HepG2 (cell line): ENCODE data around the gene KCNQ2. TPM values are rescaled to one million over a fixed set of nuclear protein-coding genes. Genes with fewer than 3 reads are reported as not detected.

ENCODE experiments used
- ATAC-seq: fragments of 200-7000 bp; cut with Tn5 transposase; 3 replicates; pipeline ENCODE4 v1.9.1; 2020; ENCODE audit warnings: mild to moderate bottlenecking, moderate library complexity
- BruUV-seq: library from RNA; stranded (reverse); fragments of 400-500 nt; replicated peaks from 2 replicates; lab custom pipeline; 2021; lab: Mats Ljungman, UMichigan
- CTCF ChIA-PET: fragments of 300-600 bp; formaldehyde crosslinking; extraction: SDS; loops from one replicate; lab custom pipeline; 2021; ENCODE audit warnings: low total read pairs, inconsistent platforms, low intra/inter-chr PET ratio; lab: Yijun Ruan, JAX
- POLR2A ChIA-PET: fragments of 350-600 bp; sonication (Branson Sonifier 250); formaldehyde crosslinking; loops from one replicate; lab custom pipeline; 2020; ENCODE audit warnings: antibody characterized with exemption, inconsistent platforms; lab: Yijun Ruan, JAX
- DNase-seq: peaks from one replicate; pipeline ENCODE4 v3.0.0-alpha.2; 2015; ENCODE audit warnings: low spot score
- FAIRE-seq: peaks from 3 replicates; lab custom pipeline; 2011; peaks lifted over from hg19 to GRCh38; lab: Jason Lieb, UNC
- H2AFZ ChIP-seq: one replicate; pipeline ENCODE4 v1.6.1; 2011; ENCODE audit warnings: low read length, inconsistent platforms
- H3K27ac ChIP-seq: fragments of 300-600 bp; 3 replicates; pipeline ENCODE4 v1.8.0; 2011; ENCODE audit warnings: mixed run types, mild to moderate bottlenecking, mixed read lengths, low read length, inconsistent platforms; ENCODE audit not compliant: insufficient read depth; ENCODE audit errors: extremely low read length
- H3K27me3 ChIP-seq, 2 experiments: fragments of 200-600 bp in 1 of 2; 2 replicates in 1 of 2; 3 replicates in 1 of 2; pipeline versions ENCODE4 v1.6.0 to v1.8.0; 2011; ENCODE audit warnings: low read length in 2 of 2, mild to moderate bottlenecking in 2 of 2, moderate library complexity in 2 of 2, inconsistent platforms in 1 of 2; ENCODE audit not compliant: insufficient read depth in 2 of 2, control insufficient read depth in 1 of 2
- H3K36me3 ChIP-seq, 2 experiments: fragments of 200-600 bp in 1 of 2; replicated peaks in 1 of 2; 2 replicates in 1 of 2; 3 replicates in 1 of 2; pipeline versions ENCODE4 v1.5.1 to v1.8.0; 2011; ENCODE audit warnings: low read length in 2 of 2, inconsistent platforms in 1 of 2; ENCODE audit not compliant: insufficient read depth in 2 of 2, control insufficient read depth in 1 of 2
- H3K4me1 ChIP-seq: 2 replicates; pipeline ENCODE4 v1.5.1; 2012; ENCODE audit warnings: low read length, inconsistent platforms; ENCODE audit not compliant: insufficient read depth
- H3K4me2 ChIP-seq: 2 replicates; pipeline ENCODE4 v1.6.0; 2011; ENCODE audit warnings: low read depth, low read length, inconsistent platforms
- H3K4me3 ChIP-seq, 3 experiments: fragments of 200-600 bp in 1 of 3; sonication (generic), shearing (Covaris generic) in 1 of 3; replicated peaks in 1 of 3; 2 replicates each; pipeline ENCODE4 v1.5.1; 2011 to 2016; ENCODE audit warnings: low read length in 3 of 3, inconsistent platforms in 2 of 3, low read depth in 2 of 3, mild to moderate bottlenecking in 2 of 3, control low read depth in 1 of 3, mixed read lengths in 1 of 3; ENCODE audit not compliant: insufficient read depth in 1 of 3
- H3K79me2 ChIP-seq: one replicate; pipeline ENCODE4 v1.6.1; 2011; ENCODE audit warnings: low read length, inconsistent platforms; ENCODE audit not compliant: insufficient read depth
- H3K9ac ChIP-seq: 2 replicates; pipeline ENCODE4 v1.6.0; 2011; ENCODE audit warnings: mild to moderate bottlenecking, low read depth, low read length, inconsistent platforms; ENCODE audit not compliant: insufficient read depth
- H3K9me3 ChIP-seq: 2 replicates; pipeline ENCODE4 v1.5.1; 2012; ENCODE audit warnings: mild to moderate bottlenecking, low read length
- H4K20me1 ChIP-seq: 2 replicates; pipeline ENCODE4 v1.6.0; 2011; ENCODE audit warnings: inconsistent platforms, mild to moderate bottlenecking, low read length, moderate library complexity; ENCODE audit not compliant: insufficient read depth
- DNMT1 ChIP-seq: sonication (generic); formaldehyde crosslinking; IDR thresholded peaks from 2 replicates; pipeline ENCODE4 v1.5.1; 2020; ENCODE audit warnings: mild to moderate bottlenecking, missing genetic modification reagents
- HNRNPK ChIP-seq: fragments of 200-400 bp; formaldehyde crosslinking; IDR thresholded peaks from 2 replicates; pipeline ENCODE4 v1.6.1; 2018; ENCODE audit warnings: low read length, low read depth, moderate library complexity, mild to moderate bottlenecking; ENCODE audit not compliant: poor library complexity, severe bottlenecking
- KLF9 ChIP-seq: IDR thresholded peaks from 2 replicates; pipeline ENCODE4 v1.6.1; 2016; ENCODE audit warnings: low read depth
- ZNF234 ChIP-seq: sonication (generic); formaldehyde crosslinking; conservative IDR thresholded peaks from 2 replicates; pipeline ENCODE4 v1.5.1; 2020; ENCODE audit warnings: mild to moderate bottlenecking, missing genetic modification reagents
- ZNF446 ChIP-seq: sonication (generic); formaldehyde crosslinking; IDR thresholded peaks from 2 replicates; pipeline ENCODE4 v1.5.0; 2020; ENCODE audit warnings: mild to moderate bottlenecking, missing genetic modification reagents
- ZNF549 ChIP-seq: sonication (generic); formaldehyde crosslinking; IDR thresholded peaks from 2 replicates; pipeline ENCODE4 v1.5.0; 2020; ENCODE audit warnings: missing genetic modification reagents
- ZNF562 ChIP-seq: sonication (generic); formaldehyde crosslinking; IDR thresholded peaks from 2 replicates; pipeline ENCODE4 v1.8.0; 2022; ENCODE audit warnings: missing genetic modification reagents, borderline replicate concordance
- ZNF816 ChIP-seq: sonication (generic); formaldehyde crosslinking; IDR thresholded peaks from 2 replicates; pipeline ENCODE4 v1.8.0; 2022; ENCODE audit warnings: missing genetic modification reagents, mild to moderate bottlenecking, borderline replicate concordance
- whole genome bisulfite sequencing: methylation state at CpG from one replicate; pipeline ENCODE4 v1.1.6; 2017; ENCODE audit warnings: low lambda C conversion rate; 5-methylcytosine and 5-hydroxymethylcytosine counted together
- in situ Hi-C: cut with HindIII; loops from 2 replicates; pipeline ENCODE4 v1.10.0; 2017; ENCODE audit warnings: low pct_unique_long_range_greater_than_20kb; ENCODE audit not compliant: extremely low pct_ligation_motif_present
- intact Hi-C: fragments of 100-400 bp; cut with micrococcal nuclease; formaldehyde crosslinking; loops from one replicate; pipeline ENCODE4 v1.10.0; 2022; ENCODE audit not compliant: unreplicated experiment
- polyA plus RNA-seq, 8 experiments: library from polyadenylated mRNA; depleted of rRNA in 3 of 8; stranded (reverse) in 7 of 8; unstranded in 1 of 8; fragments of >200 nt; fragmentation: Illumina TruSeq in 4 of 8; extraction: Trizol in 4 of 8; gene quantifications; 2 replicates each; pipeline versions ENCODE4 v1.2.1 to v1.2.3, GENCODE V29; 2011 to 2016; ENCODE audit warnings: low read depth in 4 of 8, missing spikeins in 1 of 8, mixed read lengths in 1 of 8; ENCODE audit not compliant: insufficient read depth in 1 of 8
- total RNA-seq, 5 experiments: library from RNA; depleted of rRNA; stranded (reverse); fragments of >200 nt; fragmentation: Illumina TruSeq; extraction: Trizol; gene quantifications; 2 replicates each; pipeline ENCODE4 v1.2.3, GENCODE V29; 2016; ENCODE audit warnings: low read depth in 1 of 5
- TF ChIP-seq, protein P1 (sequence below): sonication (generic); formaldehyde crosslinking; IDR thresholded peaks from 2 replicates; pipeline ENCODE4 v1.4.0; 2020; ENCODE audit warnings: mild to moderate bottlenecking, missing genetic modification reagents

Gene KCNQ2
- total and polyA plus RNA-seq, 2 of the 13 experiments (the other 11 are each of a cell fraction or from before 2014, with no cell fraction given) = not detected

DNA sequence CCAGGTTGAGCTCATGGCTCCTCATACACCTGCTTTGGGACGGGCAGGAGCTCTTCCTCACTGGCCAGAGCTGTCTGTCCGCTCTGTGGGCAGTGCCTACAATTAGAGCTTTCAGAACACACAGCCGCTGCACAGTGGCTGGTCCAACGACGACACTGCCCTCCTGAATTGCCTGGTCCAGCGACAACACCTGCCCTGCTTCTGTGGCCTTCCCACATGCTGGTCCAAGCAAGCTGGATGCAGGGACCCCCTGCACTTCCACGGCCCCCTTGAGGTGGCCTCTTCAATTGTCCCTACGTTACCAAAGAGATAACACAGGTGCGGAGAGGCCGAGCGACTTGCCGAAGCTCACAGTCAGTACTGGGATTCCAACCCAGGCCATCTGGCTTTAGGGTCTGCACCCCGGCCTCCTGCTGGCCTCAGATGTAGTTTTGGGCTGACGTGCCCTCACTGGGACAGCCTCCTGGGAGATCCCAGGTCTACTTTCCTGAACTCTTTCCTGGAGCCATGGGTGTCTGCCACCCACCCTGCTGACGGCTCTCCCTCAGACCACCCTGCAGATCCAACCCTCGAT lies 109.9 kb downstream of the KCNQ2 start (continued):
- TF ChIP-seq, protein P1, sequence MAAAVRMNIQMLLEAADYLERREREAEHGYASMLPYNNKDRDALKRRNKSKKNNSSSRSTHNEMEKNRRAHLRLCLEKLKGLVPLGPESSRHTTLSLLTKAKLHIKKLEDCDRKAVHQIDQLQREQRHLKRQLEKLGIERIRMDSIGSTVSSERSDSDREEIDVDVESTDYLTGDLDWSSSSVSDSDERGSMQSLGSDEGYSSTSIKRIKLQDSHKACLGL (CRISPR knock-in tag) = 0 out of 2 replicates have a peak, but pooled peaks have one; percentile 24
- no peak for TF ChIP-seq ZNF549
- 0 out of 2 replicates have a peak, but pooled peaks have one; percentile 57 for TF ChIP-seq ZNF446 (CRISPR knock-in tag)
- TF ChIP-seq, all 625 proteins: peak for 8

DNA sequence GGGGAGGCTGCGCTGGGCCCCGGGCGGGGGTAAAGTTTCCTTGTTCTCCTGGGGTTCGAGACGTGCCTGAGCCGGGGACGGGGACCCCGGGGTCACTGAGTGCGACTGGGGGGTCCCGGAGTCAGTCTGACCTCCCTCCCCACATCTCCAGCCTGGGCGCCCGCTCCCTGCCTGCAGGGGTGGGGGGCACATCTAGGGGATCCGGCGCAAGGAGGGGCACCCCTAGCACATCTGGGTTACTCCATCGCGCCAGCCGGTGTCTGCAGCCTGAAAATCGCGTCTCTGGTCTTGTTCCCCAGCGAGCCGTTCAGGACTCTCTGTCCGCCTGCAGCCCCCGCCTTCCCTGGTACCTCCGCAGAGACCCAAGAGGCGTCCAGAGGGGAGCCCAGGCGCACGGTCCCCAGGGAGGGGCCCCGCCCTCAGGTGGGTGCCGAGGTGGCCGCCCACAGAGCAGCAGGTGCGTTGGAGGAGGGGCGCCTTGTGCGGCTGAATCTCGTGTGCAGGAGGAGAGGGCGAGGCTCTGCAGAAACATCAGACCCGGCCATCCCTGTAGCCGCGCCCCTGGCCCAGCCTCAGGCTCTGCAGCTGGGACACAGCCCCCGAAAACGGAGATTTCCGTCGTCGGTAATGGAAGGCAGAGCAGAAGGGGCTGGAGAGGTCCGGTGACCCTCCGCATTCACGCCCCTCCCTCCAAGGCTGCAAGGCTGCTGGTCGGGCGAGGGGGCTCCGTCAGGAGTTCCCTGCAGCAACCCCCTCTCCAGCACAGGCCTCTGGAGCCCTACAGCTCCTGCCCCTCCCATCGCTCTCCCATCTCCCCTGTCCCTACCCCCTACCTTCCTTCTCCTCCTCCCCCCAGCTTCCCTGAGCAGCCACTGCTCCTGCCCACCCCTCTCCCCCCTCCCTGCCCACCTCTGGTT lies 110.7 kb downstream of the KCNQ2 start:
- no peak for DNase-seq
- in situ Hi-C loops (no loop called here), intact Hi-C loops (no loop called here)
- no peak; the same call in 2 of the 3 replicates for ATAC-seq
- Histone ChIP-seq H3K27me3 (peaks cover 26 to 73% of the 10 kb centered on the region in 2 experiments), H3K4me2 (no peak overlapping the region), H3K79me2 (no peaks in the 10 kb centered on the region), H3K4me1 (peaks cover 39% of the 10 kb centered on the region), H4K20me1 (peaks cover 7% of the 10 kb centered on the region; the same call in 1 of the 2 replicates), H2AFZ (no peak overlapping the region), H3K36me3 (no peaks in the 10 kb centered on the region; a peak in 1 of 5 replicates), H3K9me3 (no peaks in the 10 kb centered on the region), H3K9ac (no peak overlapping the region), H3K4me3 (no peak overlapping the region), H3K27ac (no peak overlapping the region)
- 0 out of 2 replicates have a peak, but pooled peaks have one; percentile 4 for TF ChIP-seq ZNF234 (CRISPR knock-in tag)
- TF ChIP-seq ZNF816 (CRISPR knock-in tag) = no peak
- no peak for TF ChIP-seq KLF9 (CRISPR knock-in tag)
- no peak for TF ChIP-seq ZNF562 (CRISPR knock-in tag)
- TF ChIP-seq HNRNPK = peak; percentile 62
- peak; percentile 27; the same call in 1 of the 2 replicates for TF ChIP-seq DNMT1 (CRISPR knock-in tag)
- 62% methylated on average over 42 of the region's 50 CpGs for WGBS
- POLR2A ChIA-PET = interaction anchor here (0.6 kb wide), 1 partner anchor 16 kb away, joined by 3 read pairs; no protein-coding TSS in a partner anchor
- no TSS peak for BruUV-seq
- CTCF ChIA-PET = no interaction called here
- no peak for FAIRE-seq
